ENCODE data around the gene PPFIA1. TPM values are rescaled to one million over a fixed set of nuclear protein-coding genes. Genes with fewer than 3 reads are reported as not detected.

The PPFIA1 gene
- total and polyA plus RNA-seq, 9 donors, result 24.9 to 37.4 (median 28.8) TPM

GRCh38 chr11:70364745-70365543 is 94.5 kb downstream of the PPFIA1 start:
- Histone ChIP-seq H3K27me3 (ENCODE audit: control insufficient read depth, insufficient read depth, low read length) (no peaks in the 10 kb centered on the region), H3K4me1 (ENCODE audit: control insufficient read depth, insufficient read depth, low read length) (no peaks in the 10 kb centered on the region), H3K4me3 (ENCODE audit: low read length) (no peak overlapping the region), H3K36me3 (ENCODE audit: control insufficient read depth, insufficient read depth, low read length) (peaks cover 43% of the 10 kb centered on the region), H3K27ac (ENCODE audit: low read length) (no peak overlapping the region), H3K9me3 (replicated peaks; ENCODE audit: control insufficient read depth, low read depth, low read length) (no peaks in the 10 kb centered on the region)
- DNase-seq, result no peak
- WGBS (ENCODE audit: insufficient coverage), result 79% methylated on average over 17 of the region's 25 CpGs

- Histone ChIP-seq H3K27me3 (ENCODE audit: control insufficient read depth, insufficient read depth, low read length) (no peaks in the 10 kb centered on the region), H3K9me3 (replicated peaks; ENCODE audit: control insufficient read depth, low read depth, low read length) (no peaks in the 10 kb centered on the region), H3K36me3 (ENCODE audit: control insufficient read depth, insufficient read depth, low read length) (peaks cover 39% of the 10 kb centered on the region), H3K27ac (ENCODE audit: low read length) (no peak overlapping the region), H3K4me3 (ENCODE audit: low read length) (no peak overlapping the region), H3K4me1 (ENCODE audit: control insufficient read depth, insufficient read depth, low read length) (no peaks in the 10 kb centered on the region)
- 100% methylated on average over 1 of the region's 3 CpGs for WGBS (ENCODE audit: insufficient coverage)
- DNase-seq, result no peak
Measured at GRCh38 chr11:70365544-70365927, 95.0 kb downstream of the PPFIA1 start.

GRCh38 chr11:70367071-70367470 is 96.6 kb downstream of the PPFIA1 start:
- no peaks in the 10 kb centered on the region for H3K27me3 ChIP-seq (ENCODE audit: control insufficient read depth, insufficient read depth, low read length)
- no peak overlapping the region for H3K4me3 ChIP-seq (ENCODE audit: low read length)
- H3K36me3 ChIP-seq (ENCODE audit: control insufficient read depth, insufficient read depth, low read length), result peaks cover 34% of the 10 kb centered on the region
- DNase-seq, result no peak
- no peak overlapping the region for H3K27ac ChIP-seq (ENCODE audit: low read length)
- no peaks in the 10 kb centered on the region for H3K4me1 ChIP-seq (ENCODE audit: control insufficient read depth, insufficient read depth, low read length)
- H3K9me3 ChIP-seq (replicated peaks; ENCODE audit: control insufficient read depth, low read depth, low read length), result no peaks in the 10 kb centered on the region
- 90% methylated on average over 5 of the region's 8 CpGs for WGBS (ENCODE audit: insufficient coverage)

GRCh38 chr11:70368961-70369360 is 98.5 kb downstream of the PPFIA1 start:
- no CpG with 5 or more reads among the region's 2 CpGs for WGBS (ENCODE audit: insufficient coverage)
- Histone ChIP-seq H3K4me3 (ENCODE audit: low read length) (no peak overlapping the region), H3K27me3 (ENCODE audit: control insufficient read depth, insufficient read depth, low read length) (no peaks in the 10 kb centered on the region), H3K4me1 (ENCODE audit: control insufficient read depth, insufficient read depth, low read length) (no peaks in the 10 kb centered on the region), H3K27ac (ENCODE audit: low read length) (no peak overlapping the region), H3K36me3 (ENCODE audit: control insufficient read depth, insufficient read depth, low read length) (peaks cover 35% of the 10 kb centered on the region), H3K9me3 (replicated peaks; ENCODE audit: control insufficient read depth, low read depth, low read length) (no peaks in the 10 kb centered on the region)
- DNase-seq, result no peak

- Histone ChIP-seq H3K36me3 (ENCODE audit: control insufficient read depth, insufficient read depth, low read length) (peaks cover 38% of the 10 kb centered on the region), H3K27me3 (ENCODE audit: control insufficient read depth, insufficient read depth, low read length) (no peaks in the 10 kb centered on the region), H3K9me3 (replicated peaks; ENCODE audit: control insufficient read depth, low read depth, low read length) (no peaks in the 10 kb centered on the region), H3K4me1 (ENCODE audit: control insufficient read depth, insufficient read depth, low read length) (no peaks in the 10 kb centered on the region), H3K4me3 (ENCODE audit: low read length) (no peak overlapping the region), H3K27ac (ENCODE audit: low read length) (no peak overlapping the region)
- 75% methylated on average over 3 of the region's 5 CpGs for WGBS (ENCODE audit: insufficient coverage)
- DNase-seq, result no peak
Measured at GRCh38 chr11:70371241-70371640, 100.8 kb downstream of the PPFIA1 start.

DNA sequence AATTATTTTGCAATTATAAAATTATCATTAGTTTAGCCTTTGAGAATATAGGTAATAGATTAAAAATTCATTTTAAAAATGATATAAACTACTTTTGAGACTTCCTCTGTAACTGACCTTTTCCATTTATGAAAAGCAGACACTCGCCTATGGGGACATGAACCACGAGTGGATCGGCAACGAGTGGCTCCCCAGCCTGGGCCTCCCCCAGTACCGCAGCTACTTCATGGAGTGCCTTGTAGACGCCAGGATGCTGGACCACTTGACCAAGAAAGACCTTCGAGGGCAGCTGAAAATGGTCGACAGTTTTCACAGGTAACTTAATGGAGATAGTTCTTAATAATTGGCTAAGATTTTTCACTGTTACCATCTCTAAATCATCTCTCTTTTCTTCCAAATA is 101.6 kb downstream of the PPFIA1 start:
- 100% methylated on average over 5 of the region's 8 CpGs for WGBS (ENCODE audit: insufficient coverage)
- H3K27ac ChIP-seq (ENCODE audit: low read length), result no peak overlapping the region
- H3K4me1 ChIP-seq (ENCODE audit: control insufficient read depth, insufficient read depth, low read length), result no peaks in the 10 kb centered on the region
- DNase-seq, result no peak
- no peak overlapping the region for H3K4me3 ChIP-seq (ENCODE audit: low read length)
- peaks cover 45% of the 10 kb centered on the region for H3K36me3 ChIP-seq (ENCODE audit: control insufficient read depth, insufficient read depth, low read length)
- H3K9me3 ChIP-seq (replicated peaks; ENCODE audit: control insufficient read depth, low read depth, low read length), result no peaks in the 10 kb centered on the region
- no peaks in the 10 kb centered on the region for H3K27me3 ChIP-seq (ENCODE audit: control insufficient read depth, insufficient read depth, low read length)

GRCh38 chr11:70376621-70377020 is 106.1 kb downstream of the PPFIA1 start:
- no peaks in the 10 kb centered on the region for H3K9me3 ChIP-seq (replicated peaks; ENCODE audit: control insufficient read depth, low read depth, low read length)
- no CpG with 5 or more reads among the region's 12 CpGs for WGBS (ENCODE audit: insufficient coverage)
- no peaks in the 10 kb centered on the region for H3K4me1 ChIP-seq (ENCODE audit: control insufficient read depth, insufficient read depth, low read length)
- H3K4me3 ChIP-seq (ENCODE audit: low read length), result no peak overlapping the region
- H3K36me3 ChIP-seq (ENCODE audit: control insufficient read depth, insufficient read depth, low read length), result peaks cover 60% of the 10 kb centered on the region
- no peak for DNase-seq
- H3K27ac ChIP-seq (ENCODE audit: low read length), result no peak overlapping the region
- H3K27me3 ChIP-seq (ENCODE audit: control insufficient read depth, insufficient read depth, low read length), result no peaks in the 10 kb centered on the region

- Histone ChIP-seq H3K27me3 (ENCODE audit: control insufficient read depth, insufficient read depth, low read length) (no peaks in the 10 kb centered on the region), H3K4me3 (ENCODE audit: low read length) (no peak overlapping the region), H3K4me1 (ENCODE audit: control insufficient read depth, insufficient read depth, low read length) (no peaks in the 10 kb centered on the region), H3K9me3 (replicated peaks; ENCODE audit: control insufficient read depth, low read depth, low read length) (no peaks in the 10 kb centered on the region), H3K27ac (ENCODE audit: low read length) (no peak overlapping the region), H3K36me3 (ENCODE audit: control insufficient read depth, insufficient read depth, low read length) (peaks cover 57% of the 10 kb centered on the region)
- 93% methylated on average over 6 of the region's 8 CpGs for WGBS (ENCODE audit: insufficient coverage)
- DNase-seq, result no peak
Measured at GRCh38 chr11:70377645-70378044, 107.2 kb downstream of the PPFIA1 start.

GRCh38 chr11:70378506-70379134 is 108.1 kb downstream of the PPFIA1 start:
- H3K4me3 ChIP-seq (ENCODE audit: low read length), result no peak overlapping the region
- no peak overlapping the region for H3K27ac ChIP-seq (ENCODE audit: low read length)
- H3K9me3 ChIP-seq (replicated peaks; ENCODE audit: control insufficient read depth, low read depth, low read length), result no peaks in the 10 kb centered on the region
- 83% methylated on average over 5 of the region's 9 CpGs for WGBS (ENCODE audit: insufficient coverage)
- peaks cover 49% of the 10 kb centered on the region for H3K36me3 ChIP-seq (ENCODE audit: control insufficient read depth, insufficient read depth, low read length)
- no peaks in the 10 kb centered on the region for H3K27me3 ChIP-seq (ENCODE audit: control insufficient read depth, insufficient read depth, low read length)
- H3K4me1 ChIP-seq (ENCODE audit: control insufficient read depth, insufficient read depth, low read length), result no peaks in the 10 kb centered on the region
- DNase-seq, result no peak

GRCh38 chr11:70381350-70381749 is 110.9 kb downstream of the PPFIA1 start:
- no peaks in the 10 kb centered on the region for H3K4me1 ChIP-seq (ENCODE audit: control insufficient read depth, insufficient read depth, low read length)
- H3K36me3 ChIP-seq (ENCODE audit: control insufficient read depth, insufficient read depth, low read length), result peaks cover 47% of the 10 kb centered on the region
- H3K27ac ChIP-seq (ENCODE audit: low read length), result no peak overlapping the region
- no peak overlapping the region for H3K4me3 ChIP-seq (ENCODE audit: low read length)
- 80% methylated on average over 1 of the region's 8 CpGs for WGBS (ENCODE audit: insufficient coverage)
- no peak for DNase-seq
- no peaks in the 10 kb centered on the region for H3K9me3 ChIP-seq (replicated peaks; ENCODE audit: control insufficient read depth, low read depth, low read length)
- no peaks in the 10 kb centered on the region for H3K27me3 ChIP-seq (ENCODE audit: control insufficient read depth, insufficient read depth, low read length)
